Left renal cortex interstitium (tissue), 4 donors: Measurements from ENCODE around the gene PROKR2. TPM values are rescaled to one million over a fixed set of nuclear protein-coding genes. Genes with fewer than 3 reads are reported as not detected.
A peak's percentile ranks its signal among the peaks of the same experiment; 100 is the strongest.

Experiments used
- DNase-seq, 4 donors: peaks; one replicate each; pipeline ENCODE4 v3.0.0-alpha.2; 2013; ENCODE audit warnings: low read depth in 4 of 4, low spot score in 2 of 4, missing footprints in 1 of 4
- polyA plus RNA-seq, 4 donors: library from polyadenylated mRNA; unstranded; fragments of 120-200 nt; gene quantifications; one replicate each; pipeline ENCODE4 v1.2.1, GENCODE V29; 2013; ENCODE audit not compliant: insufficient read length in 4 of 4

PROKR2 gene
- under 1 TPM in 1 of 4 donors, not detected in 3; 0.44 TPM for polyA plus RNA-seq

DNA sequence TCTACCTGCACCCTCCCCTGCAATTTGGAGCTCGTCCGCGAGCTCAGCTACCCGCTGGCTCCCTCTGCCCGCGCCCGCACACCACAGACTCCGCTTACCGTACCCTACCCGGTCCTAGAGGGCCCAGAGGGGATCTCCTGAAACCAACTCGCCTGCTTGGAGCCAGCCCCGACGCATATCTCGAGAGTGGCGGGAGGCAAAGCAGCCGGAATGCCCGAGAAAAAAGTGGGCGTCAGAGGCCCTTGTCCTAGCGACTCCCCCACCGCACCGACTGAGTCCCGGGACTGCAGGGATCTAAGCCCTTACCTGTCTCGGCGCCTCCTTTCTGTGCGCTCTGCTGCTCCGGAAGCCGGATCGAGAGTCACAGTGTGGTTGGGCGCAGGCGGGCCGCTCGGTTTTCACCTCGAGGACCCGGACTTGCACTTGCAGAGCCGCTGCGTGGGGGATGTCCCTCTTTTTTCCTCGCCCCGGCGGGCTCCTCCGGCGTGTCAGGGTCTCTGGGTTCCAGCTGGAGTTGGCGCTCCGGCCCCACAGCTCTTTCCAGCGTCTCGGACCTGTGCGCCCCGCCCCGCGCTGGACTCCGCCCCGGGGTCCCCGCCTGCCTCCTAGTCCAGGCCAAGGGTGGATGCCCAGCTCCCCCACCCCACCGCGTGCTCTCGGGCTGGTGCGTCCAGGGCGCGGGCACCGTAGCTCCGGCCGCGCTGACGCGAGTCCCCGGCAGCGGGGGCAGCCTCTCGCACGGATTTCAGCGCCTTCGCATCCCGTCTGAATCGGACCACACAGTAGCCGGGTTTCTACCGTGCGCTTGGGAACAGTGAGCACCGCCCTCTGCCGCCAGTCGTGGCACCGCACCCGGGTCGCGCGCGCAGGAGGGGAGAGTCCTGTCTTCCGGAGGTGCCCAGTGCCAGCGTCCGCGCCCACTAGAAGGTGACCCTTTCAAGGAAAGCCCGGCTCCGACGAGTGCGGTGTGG, at the start of gene PROKR2:
Gene PROKR2 (minus strand): TSS at position 767 of the 971 bp plus-strand sequence. CDS start 2,585 bp downstream, outside the sequence.
- peak in 1 of 4 donors; percentile 6 for DNase-seq

DNA sequence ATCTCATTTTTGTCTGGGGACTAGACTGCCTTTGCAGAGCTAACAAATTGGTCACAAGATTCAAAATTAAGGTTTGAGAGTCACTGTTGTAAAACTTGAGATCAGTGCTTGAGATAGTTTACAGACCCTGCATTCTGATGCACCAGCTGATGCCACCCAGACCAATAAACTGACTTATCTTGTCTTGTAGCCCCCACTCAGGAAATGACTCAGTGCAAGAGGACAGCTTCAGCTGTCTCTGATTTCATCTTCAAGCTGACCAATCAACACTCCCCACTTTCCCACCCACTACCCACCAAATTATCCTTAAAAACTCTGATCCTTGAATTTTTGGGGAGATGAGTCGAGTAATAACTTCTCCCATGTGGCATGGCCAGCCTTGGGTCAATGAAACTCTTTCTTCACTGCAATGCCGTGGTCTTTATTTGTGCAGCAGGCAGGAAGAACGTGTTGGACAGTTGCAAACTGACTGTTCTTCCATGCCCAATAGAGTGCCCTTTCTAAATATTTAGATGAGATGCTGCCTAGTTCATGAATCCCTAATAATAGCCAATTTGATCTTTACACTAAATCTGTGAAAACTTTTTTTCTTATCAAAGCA, 48.3 kb upstream of the PROKR2 start:
- no peak for DNase-seq

DNA sequence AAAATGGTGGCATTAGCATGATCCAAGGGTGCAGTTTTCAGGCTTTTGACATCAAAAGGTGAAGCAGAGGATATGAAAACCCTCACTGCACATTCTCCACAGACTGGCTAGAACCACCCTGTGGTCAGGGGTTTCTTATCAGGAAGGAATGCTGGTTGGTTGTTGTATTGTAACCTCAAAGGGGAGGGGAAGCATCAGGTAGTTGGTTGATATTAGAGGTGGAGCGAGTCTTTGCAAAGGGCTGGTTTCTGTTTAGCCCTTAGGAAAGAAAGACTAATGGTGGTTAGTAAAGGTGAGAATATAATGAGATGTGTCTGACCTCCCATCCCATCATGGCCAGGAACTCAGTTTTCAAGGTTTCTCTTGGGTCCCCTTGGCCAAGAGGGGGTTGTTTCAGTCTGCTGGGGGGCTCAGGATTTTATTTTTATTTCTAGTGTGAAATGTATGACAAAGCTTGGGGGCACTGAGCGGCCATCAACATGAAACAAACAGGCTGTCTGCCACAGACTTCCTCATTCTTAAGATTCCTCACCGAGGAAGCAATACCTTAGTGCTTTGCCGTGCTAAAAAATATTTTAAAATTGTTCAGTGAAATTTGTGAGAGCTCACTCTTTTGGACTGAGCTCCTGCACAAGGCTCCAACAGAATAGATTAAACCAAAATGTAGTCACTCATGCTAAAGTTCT, 47.5 kb upstream of the PROKR2 start:
- DNase-seq, result no peak

DNA sequence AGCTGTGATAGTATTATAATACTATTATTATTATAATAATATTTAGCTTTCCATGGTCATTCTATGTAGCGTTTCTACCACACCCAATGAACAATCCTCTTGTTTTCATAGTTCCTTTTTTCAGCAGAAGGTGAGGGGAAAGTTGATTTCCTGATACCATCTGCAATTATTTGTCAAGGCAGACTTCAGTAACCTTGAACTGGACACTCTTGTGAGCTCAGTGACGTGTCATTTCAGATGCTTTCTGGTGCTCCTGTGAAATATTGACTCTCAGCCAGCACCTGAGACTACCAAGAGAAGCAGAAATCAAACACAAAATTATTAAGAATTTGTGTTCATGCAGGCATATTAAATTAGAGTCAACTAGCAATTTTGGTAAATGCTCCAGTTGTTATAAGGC, 46.0 kb upstream of the PROKR2 start:
- no peak for DNase-seq

DNA sequence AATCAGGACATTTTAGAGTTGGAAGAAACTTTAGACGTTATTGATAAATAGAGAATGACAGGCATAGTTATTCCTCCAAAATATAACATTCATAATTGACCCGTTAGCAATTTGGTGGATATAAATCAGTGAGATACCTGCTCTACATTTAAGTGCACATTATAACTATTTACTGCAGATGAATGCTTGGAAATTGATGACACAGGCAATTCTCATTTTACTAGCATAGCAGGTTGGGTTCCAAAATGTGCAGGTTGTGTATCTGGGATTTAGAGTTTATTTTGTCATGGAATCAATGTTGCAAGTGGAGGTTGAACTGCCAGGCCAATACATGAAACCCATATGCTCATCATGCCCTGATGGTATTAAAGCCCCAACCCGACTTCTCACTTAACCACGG, 44.4 kb upstream of the PROKR2 start:
- DNase-seq, result no peak

DNA sequence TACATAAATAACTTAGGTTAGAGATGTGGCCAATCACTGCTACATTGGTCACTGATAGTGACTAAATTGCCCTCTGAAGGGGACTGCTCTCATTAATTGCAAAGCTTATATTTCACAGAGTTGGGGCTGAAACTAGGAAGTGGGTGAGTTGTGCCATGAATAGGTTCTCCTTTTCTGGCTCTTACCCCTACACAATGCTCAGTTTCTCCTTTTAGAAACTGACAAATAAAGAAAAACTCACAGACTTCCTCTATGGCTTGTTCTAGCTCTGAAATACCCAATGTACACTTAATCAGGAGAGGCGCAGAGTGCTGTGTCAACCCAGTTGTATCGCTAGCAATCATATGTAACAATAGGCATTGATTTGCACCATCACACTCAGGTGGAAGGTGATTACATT, 41.2 kb upstream of the PROKR2 start:
- DNase-seq, result no peak

DNA sequence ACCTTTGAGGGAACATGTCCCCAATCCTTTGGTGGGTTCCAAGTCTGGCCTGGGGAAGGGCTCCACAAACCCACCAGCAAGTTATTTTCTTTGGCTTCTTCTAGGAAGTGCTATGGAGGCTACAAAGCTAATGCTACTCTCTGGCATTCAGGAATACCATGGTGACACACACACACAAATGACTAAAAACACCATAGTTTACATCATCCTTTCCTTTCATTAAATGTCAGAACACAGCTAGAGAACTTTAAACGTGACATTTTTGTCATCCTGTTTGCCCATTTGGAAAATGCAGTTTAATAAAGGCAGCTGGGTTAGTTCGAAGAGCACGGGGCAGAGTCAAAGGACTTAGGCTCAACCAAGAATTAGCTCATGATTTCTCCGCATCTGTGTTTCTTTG, 40.2 kb upstream of the PROKR2 start:
- DNase-seq, result no peak

DNA sequence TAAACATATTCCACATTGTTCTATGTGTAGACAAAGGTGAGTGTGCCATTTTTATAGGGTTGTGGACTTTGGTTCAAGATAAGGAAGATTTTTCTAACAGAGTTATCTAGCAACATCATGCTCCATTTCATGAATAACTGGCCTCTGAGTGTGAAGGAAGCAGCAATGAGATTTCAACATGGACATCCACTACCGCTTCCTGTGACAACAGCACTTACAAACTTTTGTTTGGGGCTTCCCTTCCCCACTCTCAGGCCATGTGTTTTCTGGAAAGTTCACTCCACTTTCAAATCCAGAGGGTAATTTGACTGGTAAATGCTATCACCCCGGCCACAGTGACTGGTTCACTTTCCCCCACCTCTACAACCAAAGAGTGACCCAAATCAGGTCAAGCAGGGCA, 38.1 kb upstream of the PROKR2 start:
- no peak for DNase-seq

DNA sequence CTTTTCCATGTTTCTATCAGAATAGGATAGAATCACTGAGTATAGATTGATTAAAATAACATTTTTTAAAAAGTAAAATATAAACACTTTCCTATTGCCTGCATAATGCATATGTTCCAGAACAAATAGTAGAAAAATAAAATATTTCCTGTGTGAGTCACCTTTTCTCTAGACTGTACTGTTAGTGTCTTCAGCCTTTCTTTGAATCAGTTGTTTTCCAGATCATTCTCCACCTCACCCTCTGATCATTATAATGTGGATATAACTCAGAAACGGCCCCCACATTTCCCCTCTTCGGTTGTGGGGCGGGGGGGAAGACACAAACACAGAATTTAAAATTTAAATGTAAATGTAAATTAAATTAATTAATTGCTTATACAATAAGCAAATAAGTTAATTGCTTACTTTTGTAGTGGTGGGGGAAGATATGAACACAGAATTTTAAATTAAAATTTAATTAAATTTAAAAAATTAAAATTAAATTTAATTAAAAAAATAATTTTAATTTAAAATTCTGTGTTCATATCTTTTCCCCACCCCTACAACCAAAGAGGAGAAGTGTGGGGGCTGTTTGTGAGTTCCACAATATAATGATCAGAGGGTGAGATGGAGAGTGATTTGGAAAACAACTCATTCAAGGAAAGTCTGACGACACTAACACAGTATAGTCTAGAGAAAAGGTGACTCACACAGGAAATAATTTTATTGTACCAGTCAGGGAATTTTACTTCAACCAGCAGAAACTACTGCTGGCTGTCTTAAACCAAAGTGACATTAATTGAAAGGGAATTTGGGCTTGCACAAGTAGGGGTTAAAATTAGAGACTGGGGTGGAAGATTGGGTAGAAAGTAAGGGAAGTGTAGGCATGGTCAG, 37.1 kb upstream of the PROKR2 start:
- no peak for DNase-seq

DNA sequence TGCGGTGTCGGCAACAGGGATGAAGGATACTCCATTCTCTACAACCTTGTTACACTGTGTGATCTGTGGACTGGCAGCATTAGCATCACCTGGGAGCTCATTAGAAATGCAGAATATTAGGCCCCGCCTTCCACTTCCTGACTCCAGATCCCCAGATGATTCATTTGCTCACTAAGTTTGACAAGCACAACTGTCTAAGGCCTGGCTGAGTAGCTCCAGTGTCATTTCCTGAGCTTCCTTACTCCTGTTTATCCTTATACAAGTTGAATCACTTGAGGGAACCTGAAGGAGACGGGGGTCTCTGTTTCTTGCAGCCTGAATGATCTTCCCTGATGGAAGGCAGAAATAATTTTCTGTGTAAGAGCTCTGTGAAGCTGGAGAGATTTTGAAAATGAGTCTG, 32.7 kb upstream of the PROKR2 start:
- no peak for DNase-seq

DNA sequence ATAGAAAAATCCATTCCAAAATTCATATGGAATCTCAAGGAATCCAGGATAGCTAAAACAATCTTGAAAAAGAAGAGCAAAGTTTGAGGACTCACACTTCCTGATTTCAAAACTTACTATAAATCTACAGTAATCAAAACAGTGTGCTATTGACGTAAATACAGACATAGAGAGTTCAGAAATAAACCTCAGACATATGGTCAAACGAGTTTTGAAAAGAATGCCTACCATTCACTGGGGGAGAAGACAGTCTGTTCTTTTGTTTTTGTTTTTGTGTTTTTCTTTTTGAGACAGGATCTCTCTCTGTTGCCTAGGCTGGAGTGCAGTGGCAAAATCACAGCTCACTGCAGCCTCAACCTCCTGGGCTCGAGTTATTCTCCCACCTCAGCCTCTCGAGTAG, 25.3 kb upstream of the PROKR2 start:
- no peak for DNase-seq

DNA sequence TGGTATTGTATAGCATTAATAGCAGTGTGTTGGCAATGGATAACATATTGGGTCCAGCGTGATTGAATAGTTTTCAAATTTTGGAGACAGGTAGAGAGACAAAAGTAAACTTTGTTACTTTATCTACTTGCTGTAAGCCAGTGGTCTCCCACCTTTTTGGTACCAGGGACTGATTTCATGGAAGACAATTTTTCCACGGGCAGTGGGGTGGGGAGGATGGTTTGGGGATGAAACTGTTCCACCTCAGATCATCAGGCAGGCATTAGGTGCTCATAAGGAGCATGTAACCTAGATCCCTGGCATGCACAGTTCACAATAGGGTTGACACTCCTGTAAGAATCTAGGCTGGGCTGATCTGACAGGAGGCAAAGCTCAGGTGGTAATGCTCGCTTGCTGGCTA, 14.6 kb upstream of the PROKR2 start:
- no peak for DNase-seq

DNA sequence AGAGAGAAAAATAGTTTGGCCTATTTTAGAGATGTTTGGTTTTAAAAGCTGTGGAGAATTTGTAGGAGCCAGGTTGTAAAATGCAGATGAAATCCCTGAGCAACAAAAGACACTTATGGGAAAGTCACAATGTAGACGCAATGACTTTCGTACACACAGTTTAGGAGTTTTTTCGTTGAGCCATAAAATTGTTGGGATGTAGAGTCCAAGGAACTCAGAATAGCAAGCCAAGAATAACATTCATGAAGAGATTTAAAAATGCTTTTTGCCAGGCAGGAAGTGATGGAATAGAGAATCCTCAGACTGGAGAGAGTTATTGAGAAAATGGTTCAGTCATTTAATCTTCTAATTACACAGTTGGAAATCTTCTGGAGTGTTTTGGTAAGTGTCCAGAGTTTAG, 11.5 kb upstream of the PROKR2 start:
- DNase-seq, result no peak

DNA sequence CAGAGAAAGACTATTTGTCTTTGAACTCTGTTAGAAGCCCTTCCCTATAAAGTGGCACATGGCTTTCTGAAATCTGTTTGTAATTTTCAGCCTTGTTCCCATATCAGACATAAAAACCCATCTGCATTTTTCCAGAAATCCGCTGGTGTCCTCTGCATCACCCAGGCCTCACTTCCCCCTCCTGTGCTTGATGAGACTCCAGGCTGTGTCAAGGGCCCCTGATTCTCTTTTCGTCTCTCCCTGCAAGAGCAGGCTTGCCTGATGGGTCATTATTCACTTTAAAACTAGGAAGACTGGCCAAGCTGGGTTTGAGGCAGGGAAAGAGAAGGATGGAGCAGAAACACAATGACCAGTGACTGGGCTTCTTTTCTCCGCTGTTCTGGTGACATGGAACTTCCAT, 10.6 kb upstream of the PROKR2 start:
- no peak for DNase-seq

DNA sequence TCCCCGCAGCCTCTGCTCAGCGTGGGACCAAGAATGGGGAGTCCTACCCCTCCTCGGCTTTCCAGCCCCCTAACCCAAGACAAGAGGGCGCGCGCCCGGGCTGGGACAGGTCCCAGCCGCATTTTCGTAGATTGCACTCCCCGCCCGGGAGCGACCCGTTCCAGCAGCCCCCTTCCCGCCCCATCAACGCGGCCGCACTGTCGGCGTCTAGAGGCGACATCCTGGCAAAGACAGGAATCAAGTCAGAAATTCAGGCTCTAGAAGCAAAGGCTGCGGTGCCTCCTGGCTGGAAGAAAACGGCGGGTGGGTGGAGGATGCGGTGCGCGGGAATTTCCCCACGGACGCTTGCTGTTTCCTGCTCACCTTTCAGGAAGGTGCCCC, 957 bp downstream of the PROKR2 start:
- DNase-seq, result no peak

DNA sequence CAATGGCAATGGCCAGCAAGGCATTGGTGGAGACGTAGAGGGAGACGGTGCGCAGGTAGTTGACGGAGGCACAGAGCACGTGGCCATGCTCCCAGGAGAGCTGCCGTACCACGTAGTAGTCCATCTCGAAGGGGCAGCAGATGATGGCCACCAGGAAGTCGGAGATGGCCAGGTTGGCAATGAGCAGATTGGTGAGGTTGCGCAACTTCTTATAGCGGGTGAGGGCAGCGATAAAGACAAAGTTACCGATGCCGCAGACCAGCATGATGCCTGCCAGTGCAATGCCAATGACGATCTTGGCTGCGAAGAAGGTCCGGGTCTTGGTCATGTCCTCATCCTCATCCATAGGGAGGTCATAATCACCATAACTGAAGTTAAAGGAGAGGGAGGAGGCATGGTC, 2.8 kb downstream of the PROKR2 start:
- no peak for DNase-seq

DNA sequence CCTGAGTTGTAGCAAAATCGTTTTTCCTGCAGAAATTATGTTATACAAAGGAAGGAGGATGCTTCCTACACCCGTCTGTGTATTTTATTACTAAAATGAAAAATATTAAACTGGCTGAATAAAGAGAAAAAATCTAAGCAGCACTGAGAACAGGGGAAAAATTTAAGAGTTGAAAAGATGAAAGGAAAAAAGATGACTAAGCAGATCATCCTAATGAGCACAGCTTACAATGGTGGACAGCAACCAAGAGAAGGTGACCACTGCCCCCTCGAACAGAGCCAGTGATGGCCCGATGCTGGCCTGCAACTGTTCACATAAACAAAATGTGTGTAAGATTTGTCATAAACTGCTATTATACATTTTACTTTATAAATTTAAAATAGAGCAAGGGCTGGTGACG, 4.2 kb downstream of the PROKR2 start:
- DNase-seq, result no peak

DNA sequence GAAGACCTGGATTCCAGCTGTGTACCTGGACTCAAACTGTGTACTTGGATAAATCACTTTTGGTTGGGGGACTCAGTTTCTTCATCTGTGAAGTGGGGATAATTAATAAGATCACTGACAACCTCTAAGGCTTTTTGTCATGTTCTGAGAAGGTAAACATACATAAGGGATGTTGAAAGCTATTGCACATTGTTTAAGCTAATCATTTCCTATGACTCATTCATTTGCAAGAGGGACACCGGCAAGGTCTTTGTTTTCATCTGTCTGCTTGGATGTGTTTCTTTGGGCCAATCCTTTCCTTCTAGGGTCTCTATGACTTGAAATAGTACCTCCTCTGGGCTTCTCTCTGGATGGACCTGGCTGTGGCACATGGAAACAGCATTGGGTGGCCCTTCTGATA, 6.8 kb downstream of the PROKR2 start:
- no peak for DNase-seq

DNA sequence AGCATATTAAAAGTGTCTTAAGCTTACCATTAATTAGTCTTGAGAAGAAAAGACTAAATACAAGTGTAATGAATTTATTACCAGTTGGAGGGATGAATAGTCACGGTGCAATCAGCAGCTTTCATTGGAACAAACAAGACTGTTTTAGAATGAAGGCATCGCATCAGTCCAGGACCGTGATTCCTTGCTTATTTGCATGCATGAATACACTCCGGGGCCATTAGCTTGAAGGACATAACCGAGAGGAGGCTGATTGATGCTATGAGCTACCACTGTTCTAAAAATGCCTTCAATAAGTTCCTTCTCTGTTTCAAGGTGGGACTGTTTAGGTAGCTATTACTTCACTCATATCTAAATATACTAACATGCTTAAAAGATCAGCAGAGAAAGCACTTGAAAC, 17.9 kb downstream of the PROKR2 start:
- no peak for DNase-seq

DNA sequence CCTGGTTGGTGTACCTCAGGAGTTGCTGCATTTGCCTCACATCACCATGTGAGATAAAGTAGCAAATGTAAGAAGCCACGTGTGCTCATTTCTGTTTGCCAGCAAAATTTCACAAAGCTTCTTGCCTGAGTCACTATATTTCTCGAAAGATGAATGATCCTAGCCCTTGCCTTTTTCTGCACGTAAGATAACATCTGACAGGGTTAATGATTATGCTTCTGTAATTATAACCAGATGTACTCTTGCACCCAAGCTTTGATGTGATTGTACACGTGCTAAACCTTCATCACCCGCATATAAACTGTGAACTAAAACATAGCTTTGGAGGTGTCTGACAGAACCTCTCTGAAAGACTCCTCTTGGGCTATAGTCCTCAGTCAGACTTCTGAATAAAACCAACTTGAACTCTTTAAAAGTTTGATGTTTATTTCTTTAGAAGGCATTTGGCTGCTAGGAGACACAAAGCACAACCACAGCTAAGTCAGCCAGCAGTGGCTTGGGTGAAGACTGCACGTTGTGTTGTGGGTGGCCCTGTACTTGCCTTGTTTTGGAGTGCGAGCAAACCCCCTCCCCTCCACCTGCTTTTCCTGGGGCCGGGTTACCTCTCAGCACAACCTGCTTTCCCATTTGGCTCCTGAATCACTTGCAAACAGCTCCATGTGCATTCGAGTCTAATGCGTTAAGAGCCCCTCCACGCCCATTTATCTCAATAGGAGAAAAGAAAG, 19.3 kb downstream of the PROKR2 start:
- no peak for DNase-seq
